ENCODE results near the gene INAFM1. TPM values are rescaled to one million over a fixed set of nuclear protein-coding genes. Genes with fewer than 3 reads are reported as not detected.
A peak's percentile ranks its signal among the peaks of the same experiment; 100 is the strongest.

The INAFM1 gene
- total and polyA plus RNA-seq, 9 of the 15 experiments (the other 6 are each of a cell fraction or from before 2014, with no cell fraction given) = 0.71 to 30.9 (median 3.1) TPM

- no peak for TF ChIP-seq ZNF277 (CRISPR knock-in tag; IDR thresholded peaks at IDR 0.05; ENCODE audit: borderline replicate concordance)
- TF ChIP-seq, protein P1, sequence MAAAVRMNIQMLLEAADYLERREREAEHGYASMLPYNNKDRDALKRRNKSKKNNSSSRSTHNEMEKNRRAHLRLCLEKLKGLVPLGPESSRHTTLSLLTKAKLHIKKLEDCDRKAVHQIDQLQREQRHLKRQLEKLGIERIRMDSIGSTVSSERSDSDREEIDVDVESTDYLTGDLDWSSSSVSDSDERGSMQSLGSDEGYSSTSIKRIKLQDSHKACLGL (CRISPR knock-in tag; IDR thresholded peaks at IDR 0.05; ENCODE audit: borderline replicate concordance, poor library complexity, severe bottlenecking) = no peak
- TF ChIP-seq, protein P2, sequence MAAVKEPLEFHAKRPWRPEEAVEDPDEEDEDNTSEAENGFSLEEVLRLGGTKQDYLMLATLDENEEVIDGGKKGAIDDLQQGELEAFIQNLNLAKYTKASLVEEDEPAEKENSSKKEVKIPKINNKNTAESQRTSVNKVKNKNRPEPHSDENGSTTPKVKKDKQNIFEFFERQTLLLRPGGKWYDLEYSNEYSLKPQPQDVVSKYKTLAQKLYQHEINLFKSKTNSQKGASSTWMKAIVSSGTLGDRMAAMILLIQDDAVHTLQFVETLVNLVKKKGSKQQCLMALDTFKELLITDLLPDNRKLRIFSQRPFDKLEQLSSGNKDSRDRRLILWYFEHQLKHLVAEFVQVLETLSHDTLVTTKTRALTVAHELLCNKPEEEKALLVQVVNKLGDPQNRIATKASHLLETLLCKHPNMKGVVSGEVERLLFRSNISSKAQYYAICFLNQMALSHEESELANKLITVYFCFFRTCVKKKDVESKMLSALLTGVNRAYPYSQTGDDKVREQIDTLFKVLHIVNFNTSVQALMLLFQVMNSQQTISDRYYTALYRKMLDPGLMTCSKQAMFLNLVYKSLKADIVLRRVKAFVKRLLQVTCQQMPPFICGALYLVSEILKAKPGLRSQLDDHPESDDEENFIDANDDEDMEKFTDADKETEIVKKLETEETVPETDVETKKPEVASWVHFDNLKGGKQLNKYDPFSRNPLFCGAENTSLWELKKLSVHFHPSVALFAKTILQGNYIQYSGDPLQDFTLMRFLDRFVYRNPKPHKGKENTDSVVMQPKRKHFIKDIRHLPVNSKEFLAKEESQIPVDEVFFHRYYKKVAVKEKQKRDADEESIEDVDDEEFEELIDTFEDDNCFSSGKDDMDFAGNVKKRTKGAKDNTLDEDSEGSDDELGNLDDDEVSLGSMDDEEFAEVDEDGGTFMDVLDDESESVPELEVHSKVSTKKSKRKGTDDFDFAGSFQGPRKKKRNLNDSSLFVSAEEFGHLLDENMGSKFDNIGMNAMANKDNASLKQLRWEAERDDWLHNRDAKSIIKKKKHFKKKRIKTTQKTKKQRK (IDR thresholded peaks at IDR 0.05; ENCODE audit: borderline replicate concordance, low read depth, low read length) = no peak
- TF ChIP-seq ZFX (CRISPR knock-in tag; IDR thresholded peaks at IDR 0.05) = peak; percentile 72
- no peak for TF ChIP-seq ZNF316 (IDR thresholded peaks at IDR 0.05)
- no peak for TF ChIP-seq ZC3H8 (IDR thresholded peaks at IDR 0.05)
- TF ChIP-seq, protein P3, sequence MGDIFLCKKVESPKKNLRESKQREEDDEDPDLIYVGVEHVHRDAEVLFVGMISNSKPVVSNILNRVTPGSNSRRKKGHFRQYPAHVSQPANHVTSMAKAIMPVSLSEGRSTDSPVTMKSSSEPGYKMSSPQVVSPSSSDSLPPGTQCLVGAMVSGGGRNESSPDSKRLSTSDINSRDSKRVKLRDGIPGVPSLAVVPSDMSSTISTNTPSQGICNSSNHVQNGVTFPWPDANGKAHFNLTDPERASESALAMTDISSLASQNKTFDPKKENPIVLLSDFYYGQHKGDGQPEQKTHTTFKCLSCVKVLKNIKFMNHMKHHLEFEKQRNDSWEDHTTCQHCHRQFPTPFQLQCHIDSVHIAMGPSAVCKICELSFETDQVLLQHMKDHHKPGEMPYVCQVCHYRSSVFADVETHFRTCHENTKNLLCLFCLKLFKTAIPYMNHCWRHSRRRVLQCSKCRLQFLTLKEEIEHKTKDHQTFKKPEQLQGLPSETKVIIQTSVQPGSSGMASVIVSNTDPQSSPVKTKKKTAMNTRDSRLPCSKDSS (IDR thresholded peaks at IDR 0.05; ENCODE audit: low read depth, partially characterized antibody) = no peak
- no peak for TF ChIP-seq NUFIP1 (IDR thresholded peaks at IDR 0.05; ENCODE audit: partially characterized antibody)
- TF ChIP-seq CBFB (CRISPR knock-in tag; IDR thresholded peaks at IDR 0.05) = peak; percentile 84
- TF ChIP-seq OTX1 (CRISPR knock-in tag; IDR thresholded peaks at IDR 0.05) = no peak
- TF ChIP-seq CXXC5 (CRISPR knock-in tag; IDR thresholded peaks at IDR 0.05) = no peak; the same call in 1 of the 2 replicates
- TF ChIP-seq ZNF699 (CRISPR knock-in tag; IDR thresholded peaks at IDR 0.05; ENCODE audit: insufficient replicate concordance) = no peak
- no peak for TF ChIP-seq NR2C1 (IDR thresholded peaks at IDR 0.05)
- TF ChIP-seq NR2C1 (tag; IDR thresholded peaks at IDR 0.05) = peak; percentile 49; the same call in 1 of the 2 replicates
- TF ChIP-seq ZNF143 (CRISPR knock-in tag; IDR thresholded peaks at IDR 0.05) = 0 out of 2 replicates have a peak, but pooled peaks have one; percentile 36
- TF ChIP-seq TOE1 (IDR thresholded peaks at IDR 0.05; ENCODE audit: borderline replicate concordance) = no peak; the same call in 1 of the 2 replicates
- no peak for TF ChIP-seq TOE1 (CRISPR knock-in tag; IDR thresholded peaks at IDR 0.05; ENCODE audit: borderline replicate concordance, low read depth)
These were observed 48.0 kb upstream of the INAFM1 start (continued) for GRCh38 chr19:47226426-47227351.

All from K562 (cell line).